ENCODE measurements around the gene LSAMP. TPM values are rescaled to one million over a fixed set of nuclear protein-coding genes. Genes with fewer than 3 reads are reported as not detected.

Gene LSAMP
- total RNA-seq, 4 donors from 2014 or later = 1.2 to 3.0 (median 1.8) TPM

DNA sequence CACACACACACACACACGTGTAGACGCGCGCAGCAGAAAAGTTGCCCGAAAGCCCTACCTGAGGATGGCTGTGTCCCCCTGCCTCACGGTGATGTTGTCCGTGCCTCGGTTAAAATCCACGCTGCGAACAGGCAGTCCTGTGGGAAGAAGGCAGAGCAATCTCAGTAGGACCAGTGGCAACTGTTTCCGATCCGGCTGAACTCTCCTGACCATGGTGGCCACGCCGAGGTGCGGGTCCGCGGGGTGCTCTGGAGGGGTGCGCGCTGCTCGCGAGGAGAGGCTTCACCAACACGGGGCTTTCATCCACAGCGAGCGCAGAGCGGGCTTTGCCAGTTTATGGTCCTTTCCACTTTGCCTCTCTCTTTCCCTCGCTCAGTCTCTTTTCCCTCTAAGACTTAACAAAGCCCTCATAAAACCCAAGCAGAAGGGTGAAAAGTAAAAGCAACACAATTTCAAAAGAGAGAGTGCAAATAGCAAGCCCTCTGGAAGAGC lies 422 bp downstream of the LSAMP start:
- intact Hi-C loops (cut with DNase I) = no loop called here
- Histone ChIP-seq H3K36me3 (no peaks in the 10 kb centered on the region), H3K4me1 (no peaks in the 10 kb centered on the region), H3K4me3 (peak overlapping the region; percentile 37 to 51 (median 37)), H3K27ac (replicated peaks in 1 of 4) (no peak overlapping the region), H3K27me3 (peaks cover 0 to 13% (median 2%) of the 10 kb centered on the region in 4 donors), H3K9me3 (no peaks in the 10 kb centered on the region)
- WGBS = 0% methylated on average over 9 of the region's 26 CpGs
- TF ChIP-seq CTCF (IDR thresholded peaks at IDR 0.05) (no peak), POLR2AphosphoS5 (IDR thresholded peaks at IDR 0.05) (no peak), EP300 (IDR thresholded peaks at IDR 0.05) (no peak), POLR2A (IDR thresholded peaks at IDR 0.05; ENCODE audit: low read depth) (no peak)
- DNase-seq (ENCODE audit: extremely low spot score) = no peak

DNA sequence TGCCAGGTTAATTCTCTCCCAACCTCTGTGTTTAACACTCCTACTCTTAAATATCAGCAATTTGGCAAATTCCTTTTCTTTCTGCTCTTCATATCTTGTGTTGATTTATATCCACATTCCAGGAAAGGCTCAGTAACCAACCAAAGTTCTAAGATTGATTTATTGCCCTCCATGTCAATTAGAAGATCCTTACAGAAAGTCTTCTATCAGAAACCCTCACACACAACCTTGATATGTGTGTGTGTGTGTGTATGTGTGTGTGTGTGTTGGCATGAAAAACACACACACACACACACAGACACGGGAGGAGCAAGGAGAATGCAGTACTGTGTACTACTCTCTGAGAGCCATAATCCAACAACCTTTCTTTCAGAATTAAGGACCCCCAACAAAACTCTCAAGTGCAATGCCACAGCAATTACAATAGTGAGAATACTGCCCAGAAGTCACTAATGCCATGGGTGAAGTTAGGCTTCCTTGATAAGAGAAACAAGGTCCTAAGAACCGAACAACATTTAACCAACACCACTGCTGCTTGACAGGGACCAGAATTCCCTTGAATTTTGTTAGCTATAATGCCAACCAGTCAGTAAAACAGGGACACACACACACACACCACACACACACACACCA lies 1.1 kb downstream of the LSAMP start:
- 6% methylated on average over 2 of the region's 2 CpGs for WGBS
- intact Hi-C loops (cut with DNase I) = no loop called here

DNA sequence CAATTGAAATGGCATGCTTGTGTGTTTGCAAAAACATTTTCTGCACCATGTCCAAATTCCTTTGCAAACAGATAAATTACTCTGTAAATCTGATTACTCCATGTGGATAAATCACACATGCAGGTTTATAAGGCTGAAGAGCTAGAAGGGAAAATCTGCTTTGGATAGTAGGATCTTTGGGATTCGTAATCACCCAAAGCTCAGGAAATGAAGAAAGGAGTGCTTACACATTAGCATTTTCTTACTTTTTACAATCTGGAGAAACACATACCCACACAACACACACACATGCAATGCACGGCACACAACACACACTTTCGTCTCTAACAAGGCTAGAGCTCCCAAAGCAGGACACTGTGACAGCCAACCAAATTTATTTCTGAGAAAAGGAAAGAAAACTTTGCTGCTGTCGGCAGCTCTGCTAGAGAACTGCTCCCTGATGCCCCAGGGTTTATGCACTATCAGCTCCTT lies 2.1 kb downstream of the LSAMP start:
- H3K36me3 ChIP-seq = no peaks in the 10 kb centered on the region
- H3K27me3 ChIP-seq = peaks cover 0 to 13% (median 2%) of the 10 kb centered on the region in 4 donors
- H3K4me1 ChIP-seq = no peaks in the 10 kb centered on the region
- TF ChIP-seq CTCF (IDR thresholded peaks at IDR 0.05) (no peak), POLR2AphosphoS5 (IDR thresholded peaks at IDR 0.05) (no peak), POLR2A (IDR thresholded peaks at IDR 0.05; ENCODE audit: low read depth) (no peak), EP300 (IDR thresholded peaks at IDR 0.05) (no peak)
- H3K9me3 ChIP-seq = no peaks in the 10 kb centered on the region
- H3K4me3 ChIP-seq = peak overlapping the region in 2 of 4 donors; percentile 14 to 42
- H3K27ac ChIP-seq (replicated peaks in 1 of 4) = no peak overlapping the region
- DNase-seq (ENCODE audit: extremely low spot score) = no peak
- intact Hi-C loops (cut with DNase I) = no loop called here
- 38% methylated on average over 4 of the region's 4 CpGs for WGBS

More for the DNA sequence above, 1.1 kb downstream of the LSAMP start:
- H3K36me3 ChIP-seq = no peaks in the 10 kb centered on the region
- no peak for DNase-seq (ENCODE audit: extremely low spot score)
- peaks cover 0 to 13% (median 2%) of the 10 kb centered on the region in 4 donors for H3K27me3 ChIP-seq
- peak overlapping the region in 3 of 4 donors; percentile 37 to 51 (median 37) for H3K4me3 ChIP-seq
- no peak overlapping the region for H3K27ac ChIP-seq (replicated peaks in 1 of 4)
- TF ChIP-seq POLR2A (IDR thresholded peaks at IDR 0.05; ENCODE audit: low read depth) (no peak), CTCF (IDR thresholded peaks at IDR 0.05) (no peak), EP300 (IDR thresholded peaks at IDR 0.05) (no peak), POLR2AphosphoS5 (IDR thresholded peaks at IDR 0.05) (no peak)
- no peaks in the 10 kb centered on the region for H3K4me1 ChIP-seq
- H3K9me3 ChIP-seq = no peaks in the 10 kb centered on the region

DNA sequence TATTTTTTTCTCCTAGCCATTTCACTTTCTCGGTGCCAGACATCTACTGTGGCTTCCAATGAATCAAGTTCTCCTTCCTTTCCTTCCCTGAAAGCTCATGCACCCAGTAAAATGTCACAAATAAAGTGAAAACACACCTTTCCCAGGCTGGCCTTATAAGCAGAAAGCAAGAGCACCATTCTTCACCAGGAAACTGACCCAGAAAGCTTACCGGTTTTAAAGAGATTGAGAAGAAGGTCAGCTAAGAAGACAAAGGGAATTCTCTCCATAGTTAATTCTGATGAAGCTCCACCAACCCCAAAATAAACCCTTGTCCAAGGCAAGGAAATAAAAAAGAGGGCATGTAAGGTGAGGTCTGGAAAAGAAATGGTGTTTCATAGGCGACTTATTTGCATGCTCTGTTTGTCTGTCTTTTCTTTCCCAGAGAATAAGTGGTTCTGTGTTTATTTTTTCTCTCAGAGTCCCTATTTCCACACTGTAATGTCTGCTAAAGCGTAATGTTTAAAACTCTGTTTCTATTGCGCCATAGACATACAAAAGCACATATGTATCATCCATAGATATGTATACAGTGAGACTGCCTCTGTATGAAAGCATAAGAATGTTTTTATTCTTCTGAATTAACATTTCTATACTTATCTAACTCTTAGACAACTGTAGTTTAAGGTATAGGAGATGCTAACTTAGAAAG lies 2.8 kb downstream of the LSAMP start:
- Histone ChIP-seq H3K27me3 (peaks cover 0 to 13% (median 2%) of the 10 kb centered on the region in 4 donors), H3K4me1 (no peaks in the 10 kb centered on the region), H3K36me3 (no peaks in the 10 kb centered on the region), H3K9me3 (no peaks in the 10 kb centered on the region), H3K4me3 (no peak overlapping the region), H3K27ac (replicated peaks in 1 of 4) (no peak overlapping the region)
- no peak for DNase-seq (ENCODE audit: extremely low spot score)
- WGBS = 66% methylated on average over 5 of the region's 5 CpGs
- intact Hi-C loops (cut with DNase I) = no loop called here
- TF ChIP-seq CTCF (IDR thresholded peaks at IDR 0.05) (no peak), POLR2A (IDR thresholded peaks at IDR 0.05; ENCODE audit: low read depth) (no peak), POLR2AphosphoS5 (IDR thresholded peaks at IDR 0.05) (no peak), EP300 (IDR thresholded peaks at IDR 0.05) (no peak)

Data from esophagus muscularis mucosa (tissue), 4 donors.